ENCODE data around the gene HRH3.

GRCh38 chr20:62234339-62234738 is 14.3 kb upstream of the HRH3 start:
- TF ChIP-seq EP300 (IDR thresholded peaks at IDR 0.05) (no peak), CTCF (IDR thresholded peaks at IDR 0.05) (no peak), POLR2A (IDR thresholded peaks at IDR 0.05; ENCODE audit: low read depth) (no peak)
